ENCODE results near the gene MACF1.

The MACF1 gene

GRCh38 chr1:39317910-39318633, 113.6 kb downstream of the MACF1 start:
- DNase-seq: no peak

GRCh38 chr1:39321979-39322378, 117.5 kb downstream of the MACF1 start:
- DNase-seq: no peak

DNA sequence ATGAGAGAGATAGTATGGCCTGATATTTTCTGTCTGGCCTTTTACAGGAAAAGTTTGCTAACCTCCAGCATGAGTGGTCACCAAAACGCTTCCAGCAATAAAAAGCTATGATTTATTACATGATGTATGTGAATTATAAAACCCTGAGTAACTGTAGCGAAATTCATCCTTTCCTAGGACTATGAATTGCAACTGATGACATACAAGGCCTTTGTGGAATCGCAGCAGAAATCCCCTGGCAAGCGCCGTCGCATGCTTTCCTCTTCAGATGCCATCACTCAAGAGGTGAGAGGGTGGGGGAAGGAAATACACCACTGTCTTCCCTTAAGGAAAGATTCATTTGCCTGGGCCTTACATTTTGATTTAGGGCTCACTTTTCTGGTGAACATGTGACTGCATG, 117.9 kb downstream of the MACF1 start:
- DNase-seq: no peak

GRCh38 chr1:39324888-39325287, 120.4 kb downstream of the MACF1 start:
- DNase-seq: no peak

DNA sequence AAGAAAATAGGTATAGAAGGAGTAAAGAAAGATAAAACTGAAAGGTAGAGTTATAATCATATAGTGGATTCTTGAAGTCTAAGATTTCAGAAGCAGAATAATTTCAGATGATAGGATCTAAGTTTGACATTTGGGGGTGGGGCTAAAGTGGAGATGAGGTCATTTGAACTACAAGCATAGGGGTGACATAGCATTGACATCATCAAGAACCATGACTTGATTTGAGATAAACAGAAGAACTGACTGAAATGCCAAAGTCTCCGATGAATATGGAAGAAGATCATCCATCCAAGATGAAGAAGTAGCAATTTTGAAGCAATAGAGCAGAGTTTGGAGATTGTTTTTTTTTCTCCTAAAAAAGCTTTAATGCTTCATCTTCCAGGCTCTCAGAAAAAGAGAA, 122.3 kb downstream of the MACF1 start:
- no peak for DNase-seq

GRCh38 chr1:39328095-39328494, 123.6 kb downstream of the MACF1 start:
- DNase-seq: no peak

DNA sequence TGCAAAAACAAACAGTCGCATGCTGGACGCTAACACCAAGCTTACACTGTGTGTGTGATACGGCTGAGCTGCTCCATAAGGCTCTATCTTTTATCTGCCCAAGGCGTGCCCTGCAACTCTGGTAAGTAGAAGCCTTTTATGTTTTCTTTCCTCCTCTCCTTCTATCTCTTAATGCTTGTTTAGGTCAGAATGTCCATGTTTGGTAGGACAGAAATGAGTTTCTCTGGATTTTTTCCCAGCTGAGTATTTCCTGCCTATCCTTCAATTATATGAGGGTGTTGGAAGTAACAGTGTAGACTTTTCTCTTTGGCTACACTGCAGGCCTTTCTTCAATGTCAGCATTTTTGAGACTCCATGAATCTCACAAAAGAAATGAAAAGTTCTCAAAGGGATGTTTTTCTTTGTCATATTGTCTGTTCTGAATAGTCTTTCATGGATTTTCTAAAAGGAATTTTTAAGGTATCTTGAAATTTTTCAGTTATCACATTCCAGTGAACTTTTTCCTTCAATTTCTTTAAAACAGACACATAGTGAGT, 124.2 kb downstream of the MACF1 start:
- no peak for DNase-seq

- no peak for DNase-seq
Measured at GRCh38 chr1:39331647-39332046, 127.2 kb downstream of the MACF1 start.

GRCh38 chr1:39332291-39332690, 127.8 kb downstream of the MACF1 start:
- DNase-seq: no peak

GRCh38 chr1:39332828-39333227, 128.3 kb downstream of the MACF1 start:
- DNase-seq: no peak

- DNase-seq: no peak
Measured at GRCh38 chr1:39333296-39333695, 128.8 kb downstream of the MACF1 start.

- no peak for DNase-seq
Measured at GRCh38 chr1:39335216-39335615, 130.7 kb downstream of the MACF1 start.

DNA sequence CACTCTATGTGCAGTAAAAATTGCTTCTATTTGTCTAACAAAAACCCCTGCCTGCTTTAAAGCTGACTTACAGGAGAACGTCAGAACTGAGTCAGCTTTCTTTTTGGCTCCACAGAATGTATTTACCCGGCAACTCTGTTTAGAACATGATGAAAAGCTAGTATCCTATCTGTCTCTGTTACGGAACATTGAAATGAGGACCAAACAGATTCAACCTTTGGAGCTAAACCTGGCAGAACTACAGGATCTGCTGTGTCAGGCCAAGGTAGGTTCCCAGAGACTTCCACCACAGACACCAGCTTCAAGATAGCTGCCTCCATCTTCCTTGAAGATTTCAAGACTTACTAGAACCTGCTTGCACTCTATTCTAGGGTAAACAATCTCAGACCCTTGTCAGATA, 132.6 kb downstream of the MACF1 start:
- no peak for DNase-seq

GRCh38 chr1:39342776-39343175, 138.3 kb downstream of the MACF1 start:
- no peak for DNase-seq

- DNase-seq: no peak
Measured at GRCh38 chr1:39344394-39345154, 140.1 kb downstream of the MACF1 start.

GRCh38 chr1:39346872-39347271, 142.4 kb downstream of the MACF1 start:
- no peak for DNase-seq

- no peak for DNase-seq
Measured at GRCh38 chr1:39348278-39348677, 143.8 kb downstream of the MACF1 start.

- no peak for DNase-seq
Measured at GRCh38 chr1:39352881-39353280, 148.4 kb downstream of the MACF1 start.

- peak; percentile 36 for DNase-seq
Measured at GRCh38 chr1:39354572-39354971, 150.1 kb downstream of the MACF1 start.

GRCh38 chr1:39358491-39358890, 154.0 kb downstream of the MACF1 start:
- no peak for DNase-seq

- DNase-seq: no peak
Measured at GRCh38 chr1:39359028-39359570, 154.6 kb downstream of the MACF1 start.

DNA sequence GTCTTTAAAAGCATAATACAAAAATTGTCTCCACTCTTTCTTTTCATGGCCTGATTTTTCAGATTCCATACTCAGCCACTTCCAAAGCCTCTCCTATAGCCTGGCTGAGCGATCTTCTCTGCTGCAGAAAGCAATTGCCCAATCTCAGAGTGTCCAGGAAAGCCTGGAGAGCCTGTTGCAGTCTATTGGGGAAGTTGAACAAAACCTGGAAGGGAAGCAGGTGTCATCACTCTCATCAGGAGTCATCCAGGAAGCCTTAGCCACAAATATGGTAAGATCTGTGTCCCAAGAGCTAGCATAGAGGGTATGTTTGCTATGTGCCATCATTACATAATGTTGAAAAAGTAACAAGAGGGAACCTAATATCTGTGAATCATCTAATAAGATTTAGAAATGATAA, 156.2 kb downstream of the MACF1 start:
- peak; percentile 45 for DNase-seq

DNA sequence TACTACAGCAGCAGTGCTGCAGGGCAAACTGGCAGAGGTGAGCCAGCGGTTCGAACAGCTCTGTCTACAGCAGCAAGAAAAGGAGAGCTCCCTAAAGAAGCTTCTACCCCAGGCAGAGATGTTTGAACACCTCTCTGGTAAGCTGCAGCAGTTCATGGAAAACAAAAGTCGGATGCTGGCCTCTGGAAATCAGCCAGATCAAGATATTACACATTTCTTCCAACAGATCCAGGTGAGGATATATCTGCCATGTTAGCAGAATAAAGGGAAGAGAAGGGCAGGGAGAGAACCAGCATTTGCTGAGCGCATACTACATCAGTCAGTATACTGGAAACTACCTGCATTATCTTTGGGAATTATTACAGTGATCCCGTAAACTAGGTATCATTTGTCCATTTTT, 157.0 kb downstream of the MACF1 start:
- no peak for DNase-seq

DNA sequence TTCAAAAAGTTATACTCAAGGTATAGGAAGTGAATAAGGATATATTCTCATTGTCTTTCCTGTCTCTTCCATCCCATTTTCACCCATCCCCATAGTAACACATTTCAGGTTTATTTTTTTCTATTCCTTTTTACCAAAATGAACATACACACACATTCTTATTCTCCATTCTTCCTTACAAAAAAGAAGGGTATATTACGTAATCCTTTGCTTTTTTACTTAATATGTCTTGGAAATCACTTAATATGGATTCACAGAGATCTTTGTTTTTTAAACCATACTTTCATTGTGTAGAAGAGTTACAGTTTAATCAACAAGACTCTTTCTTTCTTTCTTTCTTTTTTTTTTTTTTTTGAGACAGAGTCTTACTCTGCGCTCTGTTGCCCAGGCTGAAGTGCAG, 158.8 kb downstream of the MACF1 start:
- DNase-seq: no peak
